CD1c-positive myeloid dendritic cell (primary cell): ENCODE results near the gene PALLD.
A peak's percentile ranks its signal among the peaks of the same experiment; 100 is the strongest.

Experiments
- DNase-seq: peaks from one replicate; pipeline ENCODE4 v3.0.0-alpha.2; 2016; ENCODE audit errors: extremely low spot score

Gene PALLD

DNA sequence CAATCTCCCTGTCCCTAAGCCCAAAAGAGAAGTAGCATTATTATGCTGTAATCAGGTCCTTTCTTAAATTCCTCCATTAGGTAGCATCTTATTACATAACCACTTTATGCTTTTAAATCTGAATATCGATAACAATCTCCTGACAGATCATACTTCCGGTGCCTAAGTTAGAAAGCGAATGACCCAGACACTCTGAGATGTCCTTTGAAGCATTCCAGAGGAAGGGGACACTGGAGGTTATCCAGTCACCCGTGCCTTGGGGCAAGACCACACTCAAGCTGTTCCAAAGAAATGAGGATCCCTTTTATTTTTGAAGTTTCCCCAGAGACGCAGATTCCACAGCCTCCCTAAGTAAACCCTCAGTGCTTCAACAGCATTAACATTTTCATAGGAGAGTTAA lies 125.7 kb downstream of the PALLD start:
- no peak for DNase-seq

DNA sequence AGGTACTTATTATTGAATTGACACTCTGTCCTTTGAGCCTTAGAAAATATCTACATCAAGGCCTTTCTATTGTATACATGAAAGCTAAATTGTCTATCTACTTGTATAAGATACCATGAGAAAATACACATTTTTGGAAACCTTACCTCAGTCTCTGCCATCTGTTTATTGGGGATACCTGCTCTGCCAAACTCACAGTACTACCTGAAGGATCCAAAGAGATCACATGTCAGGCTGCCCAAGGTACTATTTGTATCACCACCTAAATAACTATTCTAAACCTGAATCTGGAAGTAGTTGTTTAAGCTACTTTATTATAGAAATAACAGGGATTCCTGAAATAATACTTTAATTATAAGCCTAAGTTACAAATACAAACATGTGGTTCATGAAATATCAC lies 126.2 kb downstream of the PALLD start:
- no peak for DNase-seq

DNA sequence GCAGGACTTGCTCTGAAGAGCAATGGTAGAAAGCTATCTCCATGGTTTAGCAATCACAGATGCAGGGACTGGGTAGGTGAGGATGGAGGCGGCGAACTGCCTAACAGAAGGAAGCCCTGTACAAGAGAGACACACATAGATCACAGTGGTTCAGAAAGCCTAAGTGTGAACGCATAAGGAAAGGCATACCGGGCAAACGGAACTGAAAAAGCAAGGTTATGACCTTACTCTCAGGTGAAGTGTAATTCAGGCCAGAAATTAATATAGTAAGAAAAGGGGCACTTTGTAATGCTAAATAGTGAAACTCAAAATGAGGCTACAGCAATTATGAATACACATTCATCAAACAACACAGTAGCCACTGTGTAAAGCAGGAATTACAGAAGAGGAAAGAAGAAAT lies 126.6 kb downstream of the PALLD start:
- no peak for DNase-seq

DNA sequence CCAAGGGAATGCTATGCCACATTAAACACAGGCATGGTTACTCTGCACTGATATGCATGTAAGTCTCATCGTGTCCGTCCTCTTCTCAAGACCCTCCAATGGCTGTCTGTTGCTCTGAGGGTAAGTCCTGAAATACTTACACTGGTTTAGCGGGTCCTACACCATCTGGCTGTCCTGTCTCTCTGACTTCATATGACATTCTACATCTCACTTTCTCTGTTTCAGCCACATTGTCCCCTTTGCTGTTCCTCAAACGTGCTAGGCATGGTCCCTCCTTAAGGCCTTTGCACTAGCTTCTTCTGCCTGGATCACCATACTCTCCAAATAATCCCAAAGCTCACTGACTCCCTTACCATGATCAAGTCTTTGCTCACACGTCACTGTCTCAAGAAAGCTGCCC lies 131.4 kb downstream of the PALLD start:
- DNase-seq = no peak

DNA sequence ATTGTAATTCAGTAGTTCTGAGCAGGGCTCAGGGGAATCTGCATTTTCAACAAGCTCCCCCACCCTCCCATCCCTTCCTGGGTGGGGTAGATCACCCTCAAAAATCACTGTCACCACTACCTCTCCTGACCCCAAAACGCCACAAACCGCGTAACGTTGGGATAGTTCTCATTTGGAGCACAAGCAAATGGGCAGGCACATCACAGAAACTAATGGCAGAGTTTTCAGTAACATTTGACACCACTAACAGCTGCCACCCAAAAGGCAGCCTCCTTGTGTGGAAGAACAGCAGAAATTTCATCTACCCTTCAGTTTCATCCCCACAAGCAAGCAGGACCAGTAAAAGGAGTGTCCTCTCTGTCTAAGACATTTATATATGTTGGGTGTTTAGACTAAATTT lies 132.7 kb downstream of the PALLD start:
- no peak for DNase-seq

DNA sequence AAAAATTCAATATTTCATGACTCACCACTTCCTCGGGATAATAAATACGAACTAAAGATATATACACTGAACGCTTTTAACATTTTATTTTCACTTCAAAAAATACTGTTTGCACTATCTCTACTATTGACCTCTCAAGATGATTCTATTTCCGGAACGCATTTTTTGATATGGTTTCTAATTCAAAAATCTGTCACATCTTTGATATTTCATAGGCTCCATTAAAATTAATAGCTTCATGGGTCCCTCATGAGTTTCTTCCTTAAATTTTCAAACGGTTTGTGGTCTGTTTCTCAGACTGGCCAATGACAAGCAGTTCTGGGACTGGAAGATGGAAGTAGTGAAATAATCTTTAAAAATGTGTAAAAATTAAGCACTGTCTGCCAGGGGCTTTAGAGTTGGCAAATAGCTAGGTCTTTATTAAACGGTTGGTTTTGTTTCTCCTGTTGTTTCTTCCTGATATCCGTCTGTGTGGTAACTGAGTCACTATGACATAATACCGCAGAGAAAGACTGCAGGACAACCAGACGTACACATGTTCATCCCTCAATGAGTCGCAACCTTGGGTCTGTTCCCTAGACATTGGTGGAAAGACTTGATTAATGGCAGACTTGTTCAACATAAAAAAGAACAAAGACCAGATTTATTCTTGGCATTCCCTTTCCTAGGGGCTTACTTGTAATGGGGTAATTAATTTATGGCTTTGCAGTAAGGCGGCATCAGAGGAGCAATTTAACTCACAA lies 133.8 kb downstream of the PALLD start:
- DNase-seq = no peak

DNA sequence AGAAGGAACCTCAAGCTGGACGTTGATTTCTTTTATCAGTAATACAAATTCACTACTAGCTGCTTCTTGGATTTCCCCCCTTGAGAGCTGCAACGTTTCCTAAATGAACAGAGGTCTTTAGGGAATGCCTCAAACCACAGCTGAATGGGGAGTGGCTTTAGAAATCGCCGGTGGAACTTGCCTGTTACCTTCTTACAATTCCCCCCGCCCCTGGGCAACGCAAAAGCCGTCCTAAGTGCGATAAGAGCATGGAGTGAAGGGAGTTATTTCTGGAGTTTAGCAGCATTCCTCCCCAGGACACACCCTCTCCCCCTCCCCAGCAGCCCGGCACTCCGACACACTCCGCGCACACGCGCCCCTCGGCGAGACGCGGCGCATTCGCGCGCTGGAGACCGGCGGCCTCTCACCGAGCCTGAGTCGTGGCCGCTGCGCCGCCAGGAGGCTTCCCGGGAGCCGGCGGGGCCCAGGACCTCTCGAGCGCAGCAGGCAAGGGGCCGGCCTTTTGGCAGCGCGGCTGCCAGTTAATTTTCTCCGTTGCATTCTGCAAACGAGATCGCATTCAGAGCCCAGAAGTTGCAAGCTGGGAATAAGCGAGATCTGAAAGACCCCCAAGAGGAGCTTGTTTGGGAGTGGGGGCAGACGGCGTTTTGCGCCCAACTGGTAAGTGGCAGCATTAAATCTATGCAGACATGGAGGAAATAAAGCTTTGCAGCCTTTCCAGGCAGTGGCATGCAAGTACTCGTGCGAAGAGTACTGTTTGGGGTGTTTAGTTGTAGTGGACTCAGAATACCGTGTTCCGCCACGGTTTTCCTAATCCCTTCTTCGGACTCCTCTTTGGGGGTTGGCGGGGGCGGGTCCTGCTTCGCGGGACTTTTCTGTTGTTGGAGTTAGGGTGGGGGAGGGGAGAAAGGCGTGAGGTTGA lies 134.7 kb downstream of the PALLD start:
- peak; percentile 15 for DNase-seq

DNA sequence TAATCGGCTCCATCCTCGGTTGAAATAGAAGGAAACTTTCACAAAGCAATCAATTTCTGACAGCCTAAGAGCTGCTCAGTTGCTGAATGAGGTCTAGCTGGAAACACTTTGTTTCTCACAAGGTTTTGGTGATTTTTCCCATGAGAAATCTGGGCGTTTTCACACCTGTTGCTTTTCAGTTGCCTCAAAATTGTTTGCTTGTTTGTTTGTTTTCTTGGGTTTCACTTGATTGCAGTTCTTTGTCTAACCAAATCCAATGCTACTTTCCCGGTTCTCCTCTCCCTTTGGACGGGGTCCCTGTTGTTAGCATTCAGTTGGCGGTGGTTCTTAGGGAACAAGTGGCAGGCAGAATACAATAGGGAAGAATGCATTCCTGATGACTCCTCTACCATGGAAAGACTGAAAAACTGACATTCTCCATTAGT lies 135.5 kb downstream of the PALLD start:
- DNase-seq = no peak

DNA sequence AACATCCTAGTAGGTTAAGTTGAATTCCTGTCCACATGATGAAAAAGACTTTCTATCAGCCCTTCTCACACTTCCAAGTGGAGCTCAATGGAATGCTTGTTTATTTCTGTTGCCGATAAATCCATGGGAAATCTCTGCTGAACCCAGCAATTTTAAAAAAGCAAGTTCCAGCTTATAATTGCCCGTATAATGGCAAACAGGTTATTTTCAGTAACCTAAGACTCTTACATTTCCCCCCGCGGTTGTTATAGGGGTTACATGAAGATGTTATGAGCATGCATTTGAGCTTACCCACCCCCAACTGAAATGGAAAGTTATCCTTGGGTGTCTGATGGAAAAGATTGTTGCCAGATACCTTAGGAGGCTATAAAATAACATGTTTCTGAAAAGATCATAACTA lies 136.2 kb downstream of the PALLD start:
- DNase-seq = no peak

DNA sequence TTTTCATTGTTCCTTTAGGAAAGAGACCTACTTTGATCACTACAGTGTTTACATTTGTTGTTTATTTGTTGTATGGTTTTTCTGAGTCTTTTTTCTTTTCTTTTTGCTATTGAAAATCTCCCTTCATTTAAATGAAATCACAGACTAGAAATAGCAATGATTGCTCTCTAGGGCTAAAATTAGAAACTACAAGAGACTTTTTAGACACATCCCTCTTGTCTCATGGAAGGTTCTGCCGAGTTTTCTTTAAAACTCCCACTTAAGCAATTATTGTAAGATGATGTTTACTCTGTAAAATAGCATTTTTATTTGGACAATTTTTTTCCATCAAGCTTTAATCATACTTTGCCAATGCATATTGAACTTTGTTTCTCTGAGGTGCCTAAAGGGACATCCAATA lies 136.6 kb downstream of the PALLD start:
- DNase-seq = no peak

DNA sequence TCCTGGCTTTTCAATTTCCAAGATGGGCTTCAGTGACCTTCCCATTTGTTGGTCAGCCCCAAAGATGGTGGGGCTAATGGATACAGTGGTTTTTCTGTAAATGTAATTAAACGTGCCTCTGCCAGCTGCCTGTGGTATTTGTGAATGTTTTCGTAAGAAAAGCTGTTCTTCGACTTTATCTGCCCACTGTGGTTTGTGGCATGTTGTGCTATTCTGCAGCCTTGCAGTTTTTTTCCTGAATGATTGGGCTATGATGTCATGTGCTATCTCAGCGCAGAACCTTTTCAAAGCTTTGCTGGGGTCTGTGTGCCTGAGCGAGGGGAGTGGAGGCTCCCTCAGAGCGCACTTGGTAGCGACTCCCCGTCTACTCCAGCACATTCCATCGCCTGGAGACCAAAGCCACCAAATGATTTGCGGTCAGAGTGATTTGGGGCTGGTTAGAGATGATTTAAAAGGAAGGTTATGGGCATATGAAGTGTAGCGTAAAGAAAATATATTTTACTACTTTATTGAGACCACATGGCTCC lies 137.5 kb downstream of the PALLD start:
- no peak for DNase-seq

DNA sequence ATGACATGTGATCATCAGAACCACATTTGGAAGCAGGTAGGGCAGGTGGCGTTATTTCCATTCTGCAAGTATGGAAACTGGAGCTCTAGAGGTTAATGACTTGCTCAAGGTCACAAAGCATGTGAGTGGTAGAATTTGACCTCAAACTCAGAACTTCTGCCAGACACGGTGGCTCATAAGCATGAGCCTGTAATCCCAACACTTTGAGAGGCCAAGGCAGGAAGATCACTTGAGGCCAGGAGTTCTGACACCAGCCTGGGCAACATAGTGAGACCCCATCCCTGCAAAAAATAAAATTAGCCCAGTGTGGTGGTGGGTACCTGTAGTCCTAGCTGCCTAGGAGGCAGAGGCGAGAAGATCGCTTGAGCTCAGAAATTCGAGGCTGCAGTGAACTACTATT lies 139.2 kb downstream of the PALLD start:
- DNase-seq = no peak

DNA sequence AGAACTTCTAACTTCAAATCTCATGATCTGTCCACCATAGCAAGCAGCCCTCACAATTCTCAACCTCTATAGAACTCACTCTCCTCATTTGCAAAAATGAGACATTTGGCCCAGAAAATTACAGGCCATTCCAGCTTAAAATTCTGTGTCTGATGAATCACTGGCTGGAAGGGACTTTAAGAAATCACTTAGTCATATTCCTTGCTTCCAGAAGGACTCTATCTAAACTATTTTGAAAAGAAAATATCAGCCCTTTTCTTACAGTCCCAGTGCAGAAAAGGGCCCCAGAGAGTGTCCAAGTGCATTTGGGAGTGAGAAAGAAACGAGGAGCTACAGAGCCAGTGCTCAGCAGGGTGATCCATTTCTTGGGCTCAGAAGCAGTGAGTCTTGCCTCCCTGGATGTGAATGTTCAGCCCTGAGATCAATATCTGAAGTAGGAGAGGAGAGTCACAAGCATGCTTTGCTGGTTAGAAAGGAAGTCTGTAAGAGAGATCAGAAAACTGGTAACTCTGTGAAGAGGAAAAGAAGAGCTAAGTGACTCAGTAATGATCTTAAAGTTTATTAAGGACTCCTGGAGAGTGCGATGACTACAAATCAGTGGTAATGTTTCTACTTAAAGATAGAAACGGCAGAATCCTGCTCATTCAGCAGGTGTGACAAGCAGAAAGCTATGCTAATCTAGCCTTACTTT lies 139.8 kb downstream of the PALLD start:
- no peak for DNase-seq

DNA sequence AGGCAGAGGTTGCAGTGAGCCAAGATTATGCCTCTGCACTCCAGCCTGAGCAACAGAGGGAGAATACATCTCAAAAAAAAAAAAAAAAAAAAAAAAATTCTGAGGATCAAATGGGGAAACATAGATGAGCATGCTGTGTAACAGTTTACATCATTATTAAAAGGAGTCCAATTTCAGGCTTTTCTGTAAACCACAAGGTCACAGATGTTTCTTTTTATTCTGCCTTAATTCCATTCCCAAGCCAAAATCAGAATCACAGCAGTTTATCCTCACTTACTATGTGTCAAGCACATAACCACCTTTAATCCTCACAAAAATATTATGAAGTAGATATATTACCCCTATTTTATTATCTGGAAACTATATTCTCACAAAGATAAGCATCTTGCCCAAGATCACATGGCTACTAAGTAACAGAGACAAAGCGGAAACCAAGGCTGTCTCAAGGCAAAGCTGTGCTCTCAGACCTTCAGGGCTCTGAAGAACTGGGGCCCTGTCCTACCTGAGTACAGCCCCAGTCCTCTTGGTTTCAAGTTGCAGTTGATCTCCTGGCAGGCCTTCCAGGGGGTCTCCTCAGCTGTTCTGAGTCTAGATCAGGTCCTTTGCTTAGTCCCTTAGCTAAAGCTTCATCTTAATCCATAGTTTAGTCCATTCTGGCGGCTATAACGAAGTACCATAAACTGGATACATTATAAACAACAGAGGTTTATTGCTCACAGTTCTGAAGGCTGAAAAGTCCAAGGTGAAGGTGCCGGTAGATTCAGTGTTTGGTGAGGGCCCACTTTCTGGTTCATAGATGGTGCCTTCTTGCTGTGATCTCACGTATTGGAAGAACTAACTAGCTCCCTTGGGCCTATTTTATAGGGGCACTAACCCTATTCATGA lies 141.3 kb downstream of the PALLD start:
- DNase-seq = no peak

DNA sequence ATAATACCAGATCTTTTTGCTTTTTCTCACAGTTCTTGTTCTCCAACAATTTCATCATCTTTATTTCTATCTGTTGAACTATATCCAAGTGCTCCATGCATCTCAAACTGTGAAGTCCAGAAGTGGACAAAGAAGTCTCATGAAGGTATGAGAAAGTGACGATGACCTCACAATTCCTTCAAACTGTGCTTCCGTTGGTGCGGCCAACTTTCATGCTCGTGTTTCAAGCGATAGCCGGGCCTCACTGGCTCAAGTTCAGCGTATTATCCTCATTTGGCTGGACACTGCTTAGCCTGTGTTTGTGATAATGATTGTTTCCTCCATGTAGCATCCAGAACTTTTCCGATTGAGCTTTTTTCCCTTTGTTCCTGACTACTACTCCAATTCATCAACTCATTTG lies 143.1 kb downstream of the PALLD start:
- no peak for DNase-seq

DNA sequence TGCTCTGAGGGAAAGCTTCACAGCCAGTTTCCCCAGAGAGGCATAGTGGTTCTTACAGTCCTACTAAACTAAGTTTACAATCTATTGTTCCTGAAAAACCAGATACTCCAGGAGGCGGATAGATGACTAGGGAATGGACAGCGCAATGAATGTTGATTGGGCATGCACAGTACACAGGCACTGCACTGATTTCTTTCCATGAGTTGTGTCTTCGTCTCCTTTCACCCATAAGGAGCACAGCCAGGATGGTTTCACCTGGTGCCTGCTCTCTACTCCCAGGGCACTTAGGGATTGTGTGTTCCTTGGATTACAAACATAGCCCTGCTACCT lies 144.9 kb downstream of the PALLD start:
- no peak for DNase-seq

DNA sequence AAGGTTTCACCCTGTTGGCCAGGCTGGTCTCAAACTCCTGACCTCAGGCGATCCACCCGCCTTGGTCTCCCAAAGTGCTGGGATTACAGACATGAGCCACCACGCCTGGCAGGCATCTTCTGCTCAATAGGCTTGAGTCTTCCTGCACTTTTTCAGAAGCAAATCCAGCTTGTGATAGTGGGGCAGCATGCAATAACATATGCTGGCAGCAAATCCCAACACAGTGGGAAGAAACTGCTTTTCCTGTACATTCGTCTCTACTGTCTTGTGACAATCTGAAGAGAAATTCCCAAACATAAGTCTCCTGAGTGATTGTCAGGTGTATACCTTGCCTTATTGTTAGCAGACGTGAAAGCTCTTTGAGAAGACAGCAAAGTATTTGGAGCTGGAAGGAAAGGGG lies 145.7 kb downstream of the PALLD start:
- DNase-seq = no peak

DNA sequence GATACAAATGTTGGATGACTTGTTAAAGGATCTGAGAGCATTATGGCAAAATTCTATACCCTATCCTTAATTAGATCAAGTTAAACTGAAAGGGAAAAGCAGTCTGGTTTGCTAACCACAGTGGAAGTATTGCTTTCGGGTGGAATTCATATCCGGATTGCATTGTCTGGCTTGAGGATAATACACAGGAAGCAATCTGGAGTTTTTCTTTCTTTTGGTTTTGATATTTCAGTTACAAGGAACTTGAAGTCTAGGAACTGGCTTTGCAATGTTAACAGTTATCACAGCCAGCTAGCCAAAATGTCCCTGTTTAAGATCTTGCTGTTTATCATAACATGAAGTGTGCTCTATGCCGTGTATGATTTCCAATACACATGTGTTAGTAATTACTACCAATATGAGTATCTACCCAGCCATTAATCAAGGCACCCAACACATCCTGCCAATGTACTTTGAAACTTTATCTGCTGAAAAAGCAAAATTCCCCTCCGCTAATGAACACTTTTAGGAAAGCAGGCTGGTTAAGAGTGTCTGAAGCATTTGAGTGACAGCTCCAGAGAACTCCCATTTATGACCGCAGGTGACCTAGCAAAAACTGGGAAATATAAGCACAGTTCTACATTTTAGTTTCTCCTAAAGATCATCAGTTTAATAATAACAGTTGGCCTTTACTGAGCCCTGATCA lies 146.4 kb downstream of the PALLD start:
- no peak for DNase-seq

DNA sequence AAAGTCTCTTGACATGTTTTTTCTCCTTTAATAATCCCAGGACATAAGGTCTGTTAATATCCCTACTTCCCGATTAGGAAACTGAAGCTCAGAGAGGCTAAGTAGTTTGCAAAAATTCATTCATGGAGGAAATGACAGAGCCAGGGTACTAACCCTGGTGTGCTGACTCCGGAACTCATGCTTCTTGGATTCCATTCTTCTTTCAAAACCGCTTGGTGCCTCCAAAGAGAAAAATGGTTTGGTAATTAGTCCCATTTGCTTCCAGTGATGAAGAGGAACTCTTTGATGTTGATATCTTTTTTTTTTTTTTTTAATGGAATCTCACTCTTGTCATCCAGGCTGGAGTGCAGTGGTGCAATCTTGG lies 146.9 kb downstream of the PALLD start:
- DNase-seq = no peak

DNA sequence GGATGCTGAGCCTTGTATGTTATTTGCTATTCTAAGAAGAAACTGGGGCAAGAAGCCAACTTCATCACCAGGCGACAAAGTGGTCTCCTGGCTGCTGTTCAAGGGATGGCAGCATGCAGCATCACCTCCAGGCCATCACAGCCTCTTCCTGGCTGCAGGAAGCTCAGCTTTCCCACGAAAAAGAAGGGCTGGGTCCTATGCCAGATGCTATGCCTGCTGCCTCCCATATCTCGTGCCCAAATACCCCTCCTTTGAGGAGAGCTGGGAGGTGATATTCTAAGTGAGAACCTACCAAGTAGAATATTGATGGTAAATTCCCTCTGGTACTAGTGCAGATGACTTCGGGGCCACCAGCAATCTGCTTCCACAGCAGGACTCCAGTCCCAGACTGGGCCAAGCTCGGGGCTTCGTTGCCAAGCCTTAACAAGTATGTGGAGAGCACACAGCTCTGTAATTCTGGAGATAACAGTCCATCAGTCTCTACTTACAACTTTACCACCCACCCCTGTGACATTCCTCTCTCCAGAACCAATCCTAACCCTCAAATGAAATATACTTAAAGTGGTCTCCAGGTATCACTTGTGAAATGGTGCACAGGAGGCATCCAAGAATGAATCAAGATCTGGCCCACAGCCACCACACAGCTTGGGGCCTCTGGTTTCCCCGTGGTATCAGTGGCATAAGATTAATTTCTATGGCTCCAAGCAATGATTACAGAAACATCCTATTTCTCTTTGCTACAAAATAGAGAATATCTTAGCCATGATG lies 149.3 kb downstream of the PALLD start:
- DNase-seq = no peak
